B cell (primary cell): ENCODE measurements around the gene ATP8A2. TPM values are rescaled to one million over a fixed set of nuclear protein-coding genes. Genes with fewer than 3 reads are reported as not detected.

Experiments used
- ATAC-seq: fragments of 200-7000 bp; cut with Tn5 transposase; one replicate; pipeline ENCODE4 v1.10.0; 2021; ENCODE audit warnings: low read depth, mild to moderate bottlenecking, moderate number of reproducible peaks, moderate library complexity
- CTCF ChIA-PET: fragments of 350-600 bp; sonication (Branson Sonifier 250); formaldehyde crosslinking; loops from one replicate; lab custom pipeline; 2021; ENCODE audit warnings: antibody characterized with exemption, inconsistent platforms; lab: Charles Lee
- POLR2A ChIA-PET: fragments of 350-600 bp; sonication (Branson Sonifier 250); formaldehyde crosslinking; loops from one replicate; lab custom pipeline; 2021; ENCODE audit warnings: antibody characterized with exemption; lab: Charles Lee
- DNase-seq: peaks from one replicate; pipeline ENCODE4 v3.0.0; 2013
- H2AFZ ChIP-seq: 2 replicates; pipeline ENCODE4 v1.6.1; 2012; ENCODE audit warnings: mild to moderate bottlenecking, low read depth, low read length; ENCODE audit not compliant: insufficient read depth, poor library complexity, severe bottlenecking
- H3K27ac ChIP-seq, 2 donors: 1 replicate in 1 of 2; 2 replicates in 1 of 2; pipeline ENCODE4 v1.5.1; 2012 to 2013; ENCODE audit warnings: low read length in 2 of 2, mild to moderate bottlenecking in 2 of 2, moderate library complexity in 1 of 2
- H3K27me3 ChIP-seq, 4 experiments: fragments of 200-600 bp in 1 of 4; sonication (generic) in 1 of 4; replicated peaks in 1 of 4; 1 replicate in 2 of 4; 2 replicates in 2 of 4; pipeline versions ENCODE4 v1.6.1 to v1.7.0; 2013 to 2016; ENCODE audit warnings: low read length in 3 of 4, mild to moderate bottlenecking in 2 of 4, mixed read lengths in 1 of 4, moderate library complexity in 1 of 4; ENCODE audit not compliant: insufficient read depth in 4 of 4, control insufficient read depth in 3 of 4; ENCODE audit errors: control extremely low read depth in 1 of 4
- H3K36me3 ChIP-seq, 2 experiments: replicated peaks in 1 of 2; 1 replicate in 1 of 2; 2 replicates in 1 of 2; pipeline versions ENCODE4 v1.6.1 to v1.7.1; 2013; ENCODE audit warnings: low read length in 1 of 2; ENCODE audit not compliant: insufficient read depth in 2 of 2, control insufficient read depth in 1 of 2; ENCODE audit errors: control extremely low read depth in 1 of 2, extremely low read depth in 1 of 2
- H3K4me1 ChIP-seq, 2 donors: fragments of 200-600 bp in 1 of 2; sonication (generic) in 1 of 2; 1 replicate in 1 of 2; 2 replicates in 1 of 2; pipeline versions ENCODE4 v1.5.1 to v1.6.1; 2013 to 2017; ENCODE audit warnings: low read length in 2 of 2; ENCODE audit not compliant: control insufficient read depth in 2 of 2, insufficient read depth in 2 of 2
- H3K4me2 ChIP-seq: replicated peaks from 2 replicates; pipeline ENCODE3; 2012; ENCODE audit warnings: mild to moderate bottlenecking, low read depth, low read length; ENCODE audit not compliant: poor library complexity, severe bottlenecking
- H3K4me3 ChIP-seq, 5 experiments: fragments of 200-600 bp in 1 of 5; sonication (generic) in 1 of 5; 1 replicate in 3 of 5; 2 replicates in 2 of 5; pipeline versions ENCODE4 v1.5.1 to v1.7.0; 2011 to 2016; ENCODE audit warnings: low read length in 4 of 5, mild to moderate bottlenecking in 4 of 5, low read depth in 2 of 5, control low read depth in 1 of 5, moderate library complexity in 1 of 5; ENCODE audit not compliant: insufficient read depth in 1 of 5; ENCODE audit errors: control extremely low read depth in 1 of 5, extremely low read depth in 1 of 5
- H3K79me2 ChIP-seq: fragments of 200-600 bp; sonication (generic); one replicate; pipeline ENCODE4 v1.6.0; 2016; ENCODE audit warnings: low read length; ENCODE audit not compliant: control insufficient read depth, insufficient read depth
- H3K9ac ChIP-seq: fragments of 200-600 bp; sonication (generic); 2 replicates; pipeline ENCODE4 v1.6.1; 2017; ENCODE audit warnings: mild to moderate bottlenecking, low read length, moderate library complexity
- H3K9me3 ChIP-seq, 3 donors: one replicate each; pipeline versions ENCODE4 v1.6.1 to v1.7.1; 2013; ENCODE audit warnings: low read length in 2 of 3; ENCODE audit not compliant: control insufficient read depth in 2 of 3, insufficient read depth in 1 of 3; ENCODE audit errors: control extremely low read depth in 1 of 3
- H4K20me1 ChIP-seq: 2 replicates; pipeline ENCODE4 v1.6.0; 2012; ENCODE audit warnings: mild to moderate bottlenecking, low read length; ENCODE audit not compliant: insufficient read depth, control insufficient read depth, poor library complexity, severe bottlenecking
- H3K27ac Mint-ChIP-seq: one replicate; pipeline ENCODE4 v1.8.0; 2021; ENCODE audit warnings: mixed read lengths
- H3K27me3 Mint-ChIP-seq: one replicate; pipeline ENCODE4 v1.8.0; 2021; ENCODE audit warnings: mixed read lengths
- H3K4me1 Mint-ChIP-seq: one replicate; pipeline ENCODE4 v1.8.0; 2021; ENCODE audit warnings: mixed read lengths
- H3K4me3 Mint-ChIP-seq: one replicate; pipeline ENCODE4 v1.8.0; 2021; ENCODE audit warnings: mixed read lengths
- H3K9me3 Mint-ChIP-seq: one replicate; pipeline ENCODE4 v1.8.0; 2022; ENCODE audit warnings: mixed read lengths; ENCODE audit not compliant: insufficient read depth
- CTCF ChIP-seq: fragments of 200-600 bp; IDR thresholded peaks from one replicate; pipeline ENCODE4 v1.8.0; 2022; ENCODE audit warnings: antibody characterized with exemption, mild to moderate bottlenecking
- EZH2 ChIP-seq: IDR thresholded peaks from 2 replicates; pipeline ENCODE4 v1.6.1; 2012; ENCODE audit warnings: borderline replicate concordance, low read depth, mild to moderate bottlenecking, moderate library complexity, low read length; ENCODE audit not compliant: insufficient read depth, poor library complexity, severe bottlenecking
- WGBS: methylation state at CpG from one replicate; pipeline ENCODE4 v1.1.5; 2013; ENCODE audit warnings: missing lambda C conversion rate; ENCODE audit not compliant: insufficient coverage; 5-methylcytosine and 5-hydroxymethylcytosine counted together
- intact Hi-C: fragments of 100-400 bp; cut with micrococcal nuclease; formaldehyde crosslinking; loops from one replicate; pipeline ENCODE4 v1.10.0; 2022
- polyA plus RNA-seq: library from polyadenylated mRNA; depleted of rRNA; stranded (reverse); fragments of >200 nt; gene quantifications from 2 replicates; pipeline ENCODE4 v1.2.3, GENCODE V29; 2012
- total RNA-seq, 2 donors: library from RNA; stranded (reverse); fragments of 120-200 nt in 1 of 2; gene quantifications; 1 replicate in 1 of 2; 2 replicates in 1 of 2; pipeline versions ENCODE4 v1.2.3 to v1.2.4, GENCODE V29; 2013 to 2022

ATP8A2 gene
- total and polyA plus RNA-seq, 2 donors (not counting 1 experiment from before 2014, with no cell fraction given): not detected

DNA sequence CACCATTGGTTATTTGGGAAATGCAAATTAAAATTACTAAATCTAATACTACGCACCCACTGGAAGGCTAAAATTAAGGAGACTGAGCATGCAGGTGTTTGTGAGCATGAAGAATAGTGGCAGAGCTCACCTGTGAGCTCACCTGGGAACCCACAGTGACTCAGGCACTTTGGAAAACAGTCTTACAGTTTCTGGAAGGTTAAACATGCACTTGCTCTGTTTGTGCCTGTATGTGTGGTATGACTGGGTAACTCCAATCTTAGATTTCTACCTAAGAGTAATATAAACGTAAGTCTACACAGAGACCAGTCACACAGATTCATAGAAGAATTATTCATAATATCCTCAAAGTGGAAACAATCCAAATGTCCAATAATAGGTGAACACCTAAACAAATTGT is 318.8 kb downstream of the ATP8A2 start:
- Mint-ChIP-seq H3K27me3 (peaks cover 8% of the 10 kb centered on the region), H3K4me3 (no peak overlapping the region), H3K4me1 (no peaks in the 10 kb centered on the region), H3K27ac (no peak overlapping the region), H3K9me3 (peaks cover 3% of the 10 kb centered on the region)
- H3K27ac ChIP-seq: no peak overlapping the region
- ATAC-seq (no peak), DNase-seq (no peak)
- no peaks in the 10 kb centered on the region for H3K27me3 ChIP-seq
- ChIA-PET POLR2A (no interaction called here), CTCF (no interaction called here)
- H4K20me1 ChIP-seq: no peaks in the 10 kb centered on the region
- H3K4me1 ChIP-seq: no peaks in the 10 kb centered on the region
- no peaks in the 10 kb centered on the region for H3K36me3 ChIP-seq
- TF ChIP-seq EZH2: no peak
- no peak for TF ChIP-seq CTCF
- H3K9me3 ChIP-seq: no peaks in the 10 kb centered on the region
- H3K4me3 ChIP-seq: no peak overlapping the region
- no CpG with 5 or more reads among the region's 2 CpGs for WGBS
- H3K4me2 ChIP-seq: no peak overlapping the region
- H3K79me2 ChIP-seq: no peaks in the 10 kb centered on the region
- intact Hi-C loops: no loop called here
- no peak overlapping the region for H2AFZ ChIP-seq
- H3K9ac ChIP-seq: no peak overlapping the region

- Histone ChIP-seq H3K9me3 (no peaks in the 10 kb centered on the region), H2AFZ (no peak overlapping the region), H3K9ac (no peak overlapping the region), H4K20me1 (no peaks in the 10 kb centered on the region), H3K79me2 (no peaks in the 10 kb centered on the region), H3K36me3 (no peaks in the 10 kb centered on the region), H3K27me3 (no peaks in the 10 kb centered on the region), H3K4me3 (no peak overlapping the region), H3K27ac (no peak overlapping the region), H3K4me1 (no peaks in the 10 kb centered on the region), H3K4me2 (no peak overlapping the region)
- CTCF ChIA-PET: no interaction called here
- Mint-ChIP-seq H3K4me1 (no peaks in the 10 kb centered on the region), H3K27ac (no peak overlapping the region), H3K27me3 (peaks cover 8% of the 10 kb centered on the region), H3K9me3 (peaks cover 3% of the 10 kb centered on the region), H3K4me3 (no peak overlapping the region)
- ATAC-seq (no peak), DNase-seq (no peak)
- intact Hi-C loops: no loop called here
- TF ChIP-seq CTCF: no peak
- no peak for TF ChIP-seq EZH2
- POLR2A ChIA-PET: no interaction called here
- WGBS: no CpG with 5 or more reads among the region's 2 CpGs
Observed at GRCh38 chr13:25691654-25692053, 319.9 kb downstream of the ATP8A2 start.
